Keratinocyte (primary cell): Measurements from ENCODE around the gene FZD1.

ENCODE experiments used
- CTCF ChIP-seq, 3 experiments: IDR thresholded peaks in 1 of 3; conservative IDR thresholded peaks in 1 of 3; optimal IDR thresholded peaks in 1 of 3; 2 replicates in 2 of 3; 3 replicates in 1 of 3; pipeline versions ENCODE3 to v1.5.1; 2011; ENCODE audit warnings: low read length in 3 of 3, mild to moderate bottlenecking in 3 of 3, moderate library complexity in 2 of 3, control low read depth in 1 of 3, inconsistent platforms in 1 of 3; ENCODE audit not compliant: insufficient read depth in 2 of 3; ENCODE audit errors: extremely low read depth in 1 of 3
- EZH2 ChIP-seq: IDR thresholded peaks from one replicate; pipeline ENCODE4 v1.6.1; 2012; ENCODE audit warnings: inconsistent platforms, mild to moderate bottlenecking, low read length, moderate library complexity

- TF ChIP-seq CTCF (optimal IDR thresholded peaks at IDR 0.05 in 1 of 3, IDR thresholded peaks at IDR 0.05 in 1 of 3, conservative IDR thresholded peaks at IDR 0.05 in 1 of 3; ENCODE audit: extremely low read depth in 1 of 3, insufficient read depth in 2 of 3, low read length in 3 of 3) (no peak), EZH2 (no peak)
These were observed 16.7 kb upstream of the FZD1 start for GRCh38 chr7:91247500-91247899.
